HG03103 (cell line): ENCODE measurements around the gene GPR162.
"Not testable (repeated sequence)": the region's sequence is repeated elsewhere in the genome, so short reads cannot be mapped to it uniquely, and the experiment has no call there.

Source experiments
- ATAC-seq: cut with Tn5 transposase; IDR thresholded peaks from one replicate; pipeline ENCODE4 v1.9.1; 2021; ENCODE audit warnings: low read depth; ENCODE audit not compliant: unreplicated experiment

The GPR162 gene

DNA sequence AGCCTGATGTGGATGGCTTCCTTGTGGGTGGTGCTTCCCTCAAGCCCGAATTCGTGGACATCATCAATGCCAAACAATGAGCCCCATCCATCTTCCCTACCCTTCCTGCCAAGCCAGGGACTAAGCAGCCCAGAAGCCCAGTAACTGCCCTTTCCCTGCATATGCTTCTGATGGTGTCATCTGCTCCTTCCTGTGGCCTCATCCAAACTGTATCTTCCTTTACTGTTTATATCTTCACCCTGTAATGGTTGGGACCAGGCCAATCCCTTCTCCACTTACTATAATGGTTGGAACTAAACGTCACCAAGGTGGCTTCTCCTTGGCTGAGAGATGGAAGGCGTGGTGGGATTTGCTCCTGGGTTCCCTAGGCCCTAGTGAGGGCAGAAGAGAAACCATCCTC lies 48.7 kb downstream of the GPR162 start:
- not testable (repeated sequence) for ATAC-seq

GRCh38 chr12:6871052-6871957 lies 49.7 kb downstream of the GPR162 start:
- ATAC-seq, result no peak

- ATAC-seq, result no peak
Observed at GRCh38 chr12:6872073-6873048, 50.7 kb downstream of the GPR162 start.

GRCh38 chr12:6873094-6874014 lies 51.7 kb downstream of the GPR162 start, which contains the start of gene SPSB2:
Gene SPSB2, minus strand, starts transcription at chr12:6873303. Its CDS starts 402 bp downstream, at chr12:6872901.
- ATAC-seq, result peak; percentile 61

DNA sequence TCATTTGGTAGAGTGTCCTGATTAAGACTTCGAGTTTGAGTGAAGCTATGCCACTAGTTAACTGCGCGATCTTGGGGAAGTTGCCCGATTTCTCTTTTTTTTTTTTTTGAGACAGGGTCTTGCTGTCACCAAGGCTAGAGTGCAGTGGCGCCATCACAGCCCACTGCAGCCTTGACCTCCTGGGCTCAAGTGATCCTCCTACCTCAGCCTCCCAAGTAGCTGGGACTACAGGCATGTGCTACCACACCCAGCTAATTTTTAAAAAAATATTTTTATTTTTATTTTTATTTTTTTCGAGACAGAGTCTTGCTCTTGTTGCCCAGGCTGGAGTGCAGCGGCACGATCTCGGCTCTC lies 52.4 kb downstream of the GPR162 start:
- not testable (repeated sequence) for ATAC-seq
